HG03060 (cell line): ENCODE data around the gene PYCARD.
"Not testable (repeated sequence)": the region's sequence is repeated elsewhere in the genome, so short reads cannot be mapped to it uniquely, and the experiment has no call there.

Experiments used
- ATAC-seq: cut with Tn5 transposase; IDR thresholded peaks from one replicate; pipeline ENCODE4 v1.9.1; 2021; ENCODE audit warnings: low read depth, moderate number of reproducible peaks; ENCODE audit not compliant: unreplicated experiment

Gene PYCARD

GRCh38 chr16:31202414-31203375 lies at the start of gene PYCARD:
PYCARD (minus strand) TSS chr16:31202760; CDS start chr16:31202690, 70 bp downstream.
- ATAC-seq, result no peak

- no peak for ATAC-seq
Measured at GRCh38 chr16:31251435-31251834, 48.9 kb upstream of the PYCARD start.

- no peak for ATAC-seq
Measured at GRCh38 chr16:31250782-31251384, 48.3 kb upstream of the PYCARD start.

- no peak for ATAC-seq
Measured at GRCh38 chr16:31248344-31248743, 45.8 kb upstream of the PYCARD start.

GRCh38 chr16:31246296-31246695 lies 43.7 kb upstream of the PYCARD start:
- no peak for ATAC-seq

- ATAC-seq, result not testable (repeated sequence)
Measured at GRCh38 chr16:31245598-31245997, 43.0 kb upstream of the PYCARD start.

- no peak for ATAC-seq
Measured at GRCh38 chr16:31243734-31244670, 41.4 kb upstream of the PYCARD start.

GRCh38 chr16:31242206-31242605 lies 39.6 kb upstream of the PYCARD start:
- ATAC-seq, result no peak

- ATAC-seq, result no peak
Measured at GRCh38 chr16:31238041-31238440, 35.5 kb upstream of the PYCARD start.

GRCh38 chr16:31229501-31229900 lies 26.9 kb upstream of the PYCARD start:
- no peak for ATAC-seq

- ATAC-seq, result no peak
Measured at GRCh38 chr16:31228206-31228605, 25.6 kb upstream of the PYCARD start.

GRCh38 chr16:31225193-31225592 lies 22.6 kb upstream of the PYCARD start:
- ATAC-seq, result no peak

GRCh38 chr16:31224092-31224955 lies 21.8 kb upstream of the PYCARD start:
- ATAC-seq, result no peak

GRCh38 chr16:31223044-31223443 lies 20.5 kb upstream of the PYCARD start:
- no peak for ATAC-seq

GRCh38 chr16:31221357-31222160 lies 19.0 kb upstream of the PYCARD start:
- ATAC-seq, result no peak

- ATAC-seq, result no peak
Measured at GRCh38 chr16:31219154-31219741, 16.7 kb upstream of the PYCARD start.

- no peak for ATAC-seq
Measured at GRCh38 chr16:31217136-31217530, 14.6 kb upstream of the PYCARD start.

- ATAC-seq, result no peak
Measured at GRCh38 chr16:31216422-31217135, 14.0 kb upstream of the PYCARD start, which contains the start of gene PYDC1. PYDC1 (minus strand) TSS chr16:31217135; CDS start chr16:31217028, 107 bp downstream.
